HCT116 (cell line): ENCODE data around the gene WHRN. TPM values are rescaled to one million over a fixed set of nuclear protein-coding genes. Genes with fewer than 3 reads are reported as not detected.

ENCODE experiments used
- ATAC-seq: fragments of 200-7000 bp; cut with Tn5 transposase; 2 replicates; pipeline ENCODE4 v1.9.1; 2020; ENCODE audit warnings: mild to moderate bottlenecking, moderate library complexity
- BruUV-seq: library from RNA; stranded (reverse); fragments of 400-500 nt; replicated peaks from 2 replicates; lab custom pipeline; 2021; lab: Mats Ljungman, UMichigan
- CTCF ChIA-PET: fragments of 300-600 bp; sonication (Branson Sonifier 250); formaldehyde crosslinking; loops from one replicate; lab custom pipeline; 2021; ENCODE audit warnings: antibody characterized with exemption; lab: Charles Lee
- POLR2A ChIA-PET: fragments of 300-600, 350-600 bp; sonication (Branson Sonifier 250); formaldehyde crosslinking; loops from one replicate; lab custom pipeline; 2021; ENCODE audit warnings: antibody characterized with exemption; lab: Charles Lee
- RAD21 ChIA-PET, 2 experiments: fragments of 300-600 bp; sonication (Branson Sonifier 250); formaldehyde crosslinking; loops; one replicate each; lab custom pipeline; 2023; ENCODE audit warnings: low total read pairs in 2 of 2; ENCODE audit not compliant: uncharacterized antibody in 2 of 2, unreplicated experiment in 2 of 2, low non-redundant PET in 1 of 2; lab: Charles Lee
- DNase-seq: peaks from one replicate; pipeline ENCODE4 v3.0.0-alpha.2; 2010; ENCODE audit warnings: low read depth, low spot score
- H2AFZ ChIP-seq: fragments of 200-600 bp; shearing (Covaris generic), sonication (generic); 2 replicates; pipeline ENCODE4 v1.6.1; 2017; ENCODE audit warnings: low read depth, mixed run types, mixed read lengths, antibody characterized with exemption, low read length; ENCODE audit not compliant: poor library complexity, severe bottlenecking
- H3K27ac ChIP-seq: 2 replicates; pipeline ENCODE4 v1.5.1; 2012; ENCODE audit warnings: low read depth, low read length
- H3K27me3 ChIP-seq: fragments of 200-600 bp; sonication (generic); 2 replicates; pipeline ENCODE4 v1.6.1; 2016; ENCODE audit warnings: mixed run types, low read length, mixed read lengths; ENCODE audit not compliant: insufficient read depth
- H3K36me3 ChIP-seq, 2 experiments: fragments of 200-500 bp in 1 of 2; fragments of 200-600 bp in 1 of 2; sonication (Bioruptor generic) in 1 of 2; sonication (generic) in 1 of 2; 2 replicates each; pipeline versions ENCODE4 v1.5.1 to v1.6.1; 2014 to 2016; ENCODE audit warnings: low read length in 2 of 2, inconsistent platforms in 1 of 2, mixed read lengths in 1 of 2, mixed run types in 1 of 2; ENCODE audit not compliant: insufficient read depth in 2 of 2, control insufficient read depth in 1 of 2
- H3K4me1 ChIP-seq, 2 experiments: fragments of 200-600 bp in 1 of 2; sonication (generic) in 1 of 2; 2 replicates each; pipeline versions ENCODE4 v1.5.1 to v1.6.1; 2012 to 2017; ENCODE audit warnings: low read length in 2 of 2, inconsistent platforms in 1 of 2, mild to moderate bottlenecking in 1 of 2, mixed read lengths in 1 of 2, mixed run types in 1 of 2, moderate library complexity in 1 of 2; ENCODE audit not compliant: insufficient read depth in 2 of 2, control insufficient read depth in 1 of 2
- H3K4me2 ChIP-seq: fragments of 200-600 bp; sonication (generic); 2 replicates; pipeline ENCODE4 v1.6.1; 2017; ENCODE audit warnings: mixed run types, low read length, mixed read lengths
- H3K4me3 ChIP-seq, 2 experiments: fragments of 200-600 bp in 1 of 2; sonication (generic) in 1 of 2; replicated peaks in 1 of 2; 2 replicates each; pipeline ENCODE4 v1.5.1; 2011 to 2016; ENCODE audit warnings: low read length in 2 of 2, control low read depth in 1 of 2, low read depth in 1 of 2, mild to moderate bottlenecking in 1 of 2, mixed read lengths in 1 of 2, mixed run types in 1 of 2
- H3K79me2 ChIP-seq: fragments of 200-600 bp; sonication (generic); 2 replicates; pipeline ENCODE4 v1.6.1; 2017; ENCODE audit warnings: mild to moderate bottlenecking, mixed run types, low read length, moderate library complexity, mixed read lengths; ENCODE audit not compliant: insufficient read depth
- H3K9ac ChIP-seq: fragments of 200-600 bp; sonication (generic); 2 replicates; pipeline ENCODE4 v1.6.1; 2016; ENCODE audit warnings: low read length, mixed read lengths
- H3K9me2 ChIP-seq: fragments of 200-600 bp; sonication (generic), shearing (Covaris generic); 2 replicates; pipeline ENCODE4 v1.6.1; 2017; ENCODE audit warnings: mixed run types, mild to moderate bottlenecking, moderate library complexity; ENCODE audit not compliant: insufficient read depth
- H3K9me3 ChIP-seq, 2 experiments: fragments of 200-500 bp in 1 of 2; fragments of 200-600 bp in 1 of 2; sonication (Bioruptor generic) in 1 of 2; sonication (generic) in 1 of 2; 2 replicates each; pipeline ENCODE4 v1.6.1; 2014 to 2017; ENCODE audit warnings: low read length in 2 of 2, mixed read lengths in 2 of 2, inconsistent platforms in 1 of 2, low read depth in 1 of 2, mild to moderate bottlenecking in 1 of 2, mixed run types in 1 of 2, moderate library complexity in 1 of 2; ENCODE audit not compliant: control insufficient read depth in 1 of 2, insufficient read depth in 1 of 2
- H4K20me1 ChIP-seq: fragments of 200-600 bp; sonication (generic), shearing (Covaris generic); 2 replicates; pipeline ENCODE4 v1.6.1; 2017; ENCODE audit warnings: mixed run types, mild to moderate bottlenecking, moderate library complexity; ENCODE audit not compliant: insufficient read depth
- CTCF ChIP-seq, 3 experiments: fragments of 200-600 bp in 1 of 3; sonication (generic) in 1 of 3; IDR thresholded peaks in 2 of 3; conservative IDR thresholded peaks in 1 of 3; 2 replicates each; pipeline ENCODE4 v1.5.1; 2012 to 2017; ENCODE audit warnings: low read depth in 2 of 3, low read length in 2 of 3, antibody characterized with exemption in 1 of 3, borderline replicate concordance in 1 of 3, control low read depth in 1 of 3, mild to moderate bottlenecking in 1 of 3, mixed read lengths in 1 of 3, mixed run types in 1 of 3, moderate library complexity in 1 of 3; ENCODE audit not compliant: insufficient read depth in 1 of 3
- EZH2 ChIP-seq: fragments of 200-600 bp; sonication (generic); IDR thresholded peaks from 2 replicates; pipeline ENCODE4 v1.6.1; 2017; ENCODE audit warnings: antibody characterized with exemption, mixed run types
- FOSL1 ChIP-seq: IDR thresholded peaks from 2 replicates; pipeline ENCODE4 v1.6.1; 2012; ENCODE audit warnings: low read depth
- MAX ChIP-seq: IDR thresholded peaks from 2 replicates; pipeline ENCODE4 v1.6.1; 2012
- POLR2AphosphoS5 ChIP-seq: IDR thresholded peaks from 2 replicates; pipeline ENCODE4 v1.6.1; 2011; ENCODE audit warnings: mild to moderate bottlenecking, low read depth, low read length, moderate library complexity
- SIN3A ChIP-seq: IDR thresholded peaks from 2 replicates; pipeline ENCODE4 v1.6.1; 2012; ENCODE audit warnings: low read depth
- ZNF274 ChIP-seq: fragments of 200-500 bp; sonication (Bioruptor generic); IDR thresholded peaks from 2 replicates; pipeline ENCODE4 v1.6.1; 2014; ENCODE audit warnings: mild to moderate bottlenecking, low read depth, low read length, inconsistent platforms
- intact Hi-C: fragments of 100-400 bp; cut with micrococcal nuclease; formaldehyde crosslinking; loops from 2 replicates; pipeline ENCODE4 v1.10.0; 2022
- total RNA-seq: library from RNA; stranded (reverse); gene quantifications from one replicate; pipeline ENCODE4 v1.2.1, GENCODE V29; 2021; ENCODE audit not compliant: unreplicated experiment
- TF ChIP-seq, protein P1 (sequence below): IDR thresholded peaks from 2 replicates; pipeline ENCODE4 v1.6.1; 2012; ENCODE audit warnings: low read depth

The WHRN gene
- total RNA-seq, 1 experiment from 2014 or later, result 12.8 TPM

GRCh38 chr9:114449236-114449635 lies 56.0 kb downstream of the WHRN start (continued):
- TF ChIP-seq, protein P1, sequence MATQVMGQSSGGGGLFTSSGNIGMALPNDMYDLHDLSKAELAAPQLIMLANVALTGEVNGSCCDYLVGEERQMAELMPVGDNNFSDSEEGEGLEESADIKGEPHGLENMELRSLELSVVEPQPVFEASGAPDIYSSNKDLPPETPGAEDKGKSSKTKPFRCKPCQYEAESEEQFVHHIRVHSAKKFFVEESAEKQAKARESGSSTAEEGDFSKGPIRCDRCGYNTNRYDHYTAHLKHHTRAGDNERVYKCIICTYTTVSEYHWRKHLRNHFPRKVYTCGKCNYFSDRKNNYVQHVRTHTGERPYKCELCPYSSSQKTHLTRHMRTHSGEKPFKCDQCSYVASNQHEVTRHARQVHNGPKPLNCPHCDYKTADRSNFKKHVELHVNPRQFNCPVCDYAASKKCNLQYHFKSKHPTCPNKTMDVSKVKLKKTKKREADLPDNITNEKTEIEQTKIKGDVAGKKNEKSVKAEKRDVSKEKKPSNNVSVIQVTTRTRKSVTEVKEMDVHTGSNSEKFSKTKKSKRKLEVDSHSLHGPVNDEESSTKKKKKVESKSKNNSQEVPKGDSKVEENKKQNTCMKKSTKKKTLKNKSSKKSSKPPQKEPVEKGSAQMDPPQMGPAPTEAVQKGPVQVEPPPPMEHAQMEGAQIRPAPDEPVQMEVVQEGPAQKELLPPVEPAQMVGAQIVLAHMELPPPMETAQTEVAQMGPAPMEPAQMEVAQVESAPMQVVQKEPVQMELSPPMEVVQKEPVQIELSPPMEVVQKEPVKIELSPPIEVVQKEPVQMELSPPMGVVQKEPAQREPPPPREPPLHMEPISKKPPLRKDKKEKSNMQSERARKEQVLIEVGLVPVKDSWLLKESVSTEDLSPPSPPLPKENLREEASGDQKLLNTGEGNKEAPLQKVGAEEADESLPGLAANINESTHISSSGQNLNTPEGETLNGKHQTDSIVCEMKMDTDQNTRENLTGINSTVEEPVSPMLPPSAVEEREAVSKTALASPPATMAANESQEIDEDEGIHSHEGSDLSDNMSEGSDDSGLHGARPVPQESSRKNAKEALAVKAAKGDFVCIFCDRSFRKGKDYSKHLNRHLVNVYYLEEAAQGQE, result no peak
- no peak for TF ChIP-seq POLR2AphosphoS5
- TF ChIP-seq ZNF274, result no peak
- no peak for TF ChIP-seq EZH2

- intact Hi-C loops, result no loop called here
- Histone ChIP-seq H3K9me3 (no peaks in the 10 kb centered on the region), H3K4me1 (no peaks in the 10 kb centered on the region), H3K36me3 (no peaks in the 10 kb centered on the region), H3K9me2 (no peaks in the 10 kb centered on the region), H3K4me2 (no peak overlapping the region), H3K4me3 (no peak overlapping the region), H3K9ac (no peak overlapping the region), H4K20me1 (no peaks in the 10 kb centered on the region), H3K79me2 (no peaks in the 10 kb centered on the region), H2AFZ (no peak overlapping the region), H3K27ac (no peak overlapping the region), H3K27me3 (no peaks in the 10 kb centered on the region)
- ChIA-PET POLR2A (no interaction called here), CTCF (no interaction called here), RAD21 (no interaction called here)
- no peak for DNase-seq
- ATAC-seq, result peak; percentile 59
- BruUV-seq, result no TSS peak
- TF ChIP-seq, protein P1, result no peak
- TF ChIP-seq ZNF274 (no peak), FOSL1 (no peak), MAX (no peak), CTCF (IDR thresholded peaks at IDR 0.05 in 2 of 3, conservative IDR thresholded peaks at IDR 0.05 in 1 of 3; ENCODE audit: borderline replicate concordance in 1 of 3, insufficient read depth in 1 of 3, low read depth in 2 of 3, low read length in 2 of 3) (no peak), SIN3A (no peak)
These were observed 56.6 kb downstream of the WHRN start for GRCh38 chr9:114448706-114449105.
